GM21447 (cell line): Measurements from ENCODE around the gene AAMDC.
"Not testable (repeated sequence)": the region's sequence is repeated elsewhere in the genome, so short reads cannot be mapped to it uniquely, and the experiment has no call there.

Experiments
- ATAC-seq: cut with Tn5 transposase; IDR thresholded peaks from one replicate; pipeline ENCODE4 v1.9.1; 2021; ENCODE audit not compliant: unreplicated experiment

Gene AAMDC

GRCh38 chr11:77883775-77884174 lies 62.8 kb downstream of the AAMDC start:
- ATAC-seq, result no peak

GRCh38 chr11:77884186-77884828 lies 63.4 kb downstream of the AAMDC start:
- ATAC-seq, result no peak

GRCh38 chr11:77884829-77885190 lies 63.9 kb downstream of the AAMDC start:
- ATAC-seq, result no peak

GRCh38 chr11:77886401-77886800 lies 65.5 kb downstream of the AAMDC start:
- ATAC-seq, result no peak

GRCh38 chr11:77889045-77889444 lies 68.1 kb downstream of the AAMDC start:
- not testable (repeated sequence) for ATAC-seq

GRCh38 chr11:77890100-77890614 lies 69.2 kb downstream of the AAMDC start:
- ATAC-seq, result not testable (repeated sequence)

- ATAC-seq, result not testable (repeated sequence)
These were observed 69.7 kb downstream of the AAMDC start for GRCh38 chr11:77890619-77891056.

- not testable (repeated sequence) for ATAC-seq
These were observed 70.3 kb downstream of the AAMDC start for GRCh38 chr11:77891256-77891655.

GRCh38 chr11:77891703-77892102 lies 70.8 kb downstream of the AAMDC start:
- ATAC-seq, result not testable (repeated sequence)

- ATAC-seq, result not testable (repeated sequence)
These were observed 74.0 kb downstream of the AAMDC start for GRCh38 chr11:77894949-77895348.

- ATAC-seq, result no peak
These were observed 87.9 kb downstream of the AAMDC start for GRCh38 chr11:77908835-77909234.

- no peak for ATAC-seq
These were observed 88.3 kb downstream of the AAMDC start for GRCh38 chr11:77909277-77909676.

- ATAC-seq, result not testable (repeated sequence)
These were observed 89.9 kb downstream of the AAMDC start for GRCh38 chr11:77910828-77911227.

GRCh38 chr11:77913608-77914306 lies 92.8 kb downstream of the AAMDC start:
- not testable (repeated sequence) for ATAC-seq

GRCh38 chr11:77914307-77914791 lies 93.4 kb downstream of the AAMDC start:
- ATAC-seq, result not testable (repeated sequence)

- not testable (repeated sequence) for ATAC-seq
These were observed 96.8 kb downstream of the AAMDC start for GRCh38 chr11:77917713-77918112.
